HCT116 (cell line): ENCODE data around the gene GEMIN7. TPM values are rescaled to one million over a fixed set of nuclear protein-coding genes. Genes with fewer than 3 reads are reported as not detected.

Experiments
- ATAC-seq: fragments of 200-7000 bp; cut with Tn5 transposase; 2 replicates; pipeline ENCODE4 v1.9.1; 2020; ENCODE audit warnings: mild to moderate bottlenecking, moderate library complexity
- BruUV-seq: library from RNA; stranded (reverse); fragments of 400-500 nt; replicated peaks from 2 replicates; lab custom pipeline; 2021; lab: Mats Ljungman, UMichigan
- CTCF ChIA-PET: fragments of 300-600 bp; sonication (Branson Sonifier 250); formaldehyde crosslinking; loops from one replicate; lab custom pipeline; 2021; ENCODE audit warnings: antibody characterized with exemption; lab: Charles Lee
- POLR2A ChIA-PET: fragments of 300-600, 350-600 bp; sonication (Branson Sonifier 250); formaldehyde crosslinking; loops from one replicate; lab custom pipeline; 2021; ENCODE audit warnings: antibody characterized with exemption; lab: Charles Lee
- RAD21 ChIA-PET, 2 experiments: fragments of 300-600 bp; sonication (Branson Sonifier 250); formaldehyde crosslinking; loops; one replicate each; lab custom pipeline; 2023; ENCODE audit warnings: low total read pairs in 2 of 2; ENCODE audit not compliant: uncharacterized antibody in 2 of 2, unreplicated experiment in 2 of 2, low non-redundant PET in 1 of 2; lab: Charles Lee
- DNase-seq: peaks from one replicate; pipeline ENCODE4 v3.0.0-alpha.2; 2010; ENCODE audit warnings: low read depth, low spot score
- H2AFZ ChIP-seq: fragments of 200-600 bp; shearing (Covaris generic), sonication (generic); 2 replicates; pipeline ENCODE4 v1.6.1; 2017; ENCODE audit warnings: low read depth, mixed run types, mixed read lengths, antibody characterized with exemption, low read length; ENCODE audit not compliant: poor library complexity, severe bottlenecking
- H3K27ac ChIP-seq: 2 replicates; pipeline ENCODE4 v1.5.1; 2012; ENCODE audit warnings: low read depth, low read length
- H3K27me3 ChIP-seq: fragments of 200-600 bp; sonication (generic); 2 replicates; pipeline ENCODE4 v1.6.1; 2016; ENCODE audit warnings: mixed run types, low read length, mixed read lengths; ENCODE audit not compliant: insufficient read depth
- H3K36me3 ChIP-seq, 2 experiments: fragments of 200-500 bp in 1 of 2; fragments of 200-600 bp in 1 of 2; sonication (Bioruptor generic) in 1 of 2; sonication (generic) in 1 of 2; 2 replicates each; pipeline versions ENCODE4 v1.5.1 to v1.6.1; 2014 to 2016; ENCODE audit warnings: low read length in 2 of 2, inconsistent platforms in 1 of 2, mixed read lengths in 1 of 2, mixed run types in 1 of 2; ENCODE audit not compliant: insufficient read depth in 2 of 2, control insufficient read depth in 1 of 2
- H3K4me1 ChIP-seq, 2 experiments: fragments of 200-600 bp in 1 of 2; sonication (generic) in 1 of 2; 2 replicates each; pipeline versions ENCODE4 v1.5.1 to v1.6.1; 2012 to 2017; ENCODE audit warnings: low read length in 2 of 2, inconsistent platforms in 1 of 2, mild to moderate bottlenecking in 1 of 2, mixed read lengths in 1 of 2, mixed run types in 1 of 2, moderate library complexity in 1 of 2; ENCODE audit not compliant: insufficient read depth in 2 of 2, control insufficient read depth in 1 of 2
- H3K4me2 ChIP-seq: fragments of 200-600 bp; sonication (generic); 2 replicates; pipeline ENCODE4 v1.6.1; 2017; ENCODE audit warnings: mixed run types, low read length, mixed read lengths
- H3K4me3 ChIP-seq, 2 experiments: fragments of 200-600 bp in 1 of 2; sonication (generic) in 1 of 2; replicated peaks in 1 of 2; 2 replicates each; pipeline ENCODE4 v1.5.1; 2011 to 2016; ENCODE audit warnings: low read length in 2 of 2, control low read depth in 1 of 2, low read depth in 1 of 2, mild to moderate bottlenecking in 1 of 2, mixed read lengths in 1 of 2, mixed run types in 1 of 2
- H3K79me2 ChIP-seq: fragments of 200-600 bp; sonication (generic); 2 replicates; pipeline ENCODE4 v1.6.1; 2017; ENCODE audit warnings: mild to moderate bottlenecking, mixed run types, low read length, moderate library complexity, mixed read lengths; ENCODE audit not compliant: insufficient read depth
- H3K9ac ChIP-seq: fragments of 200-600 bp; sonication (generic); 2 replicates; pipeline ENCODE4 v1.6.1; 2016; ENCODE audit warnings: low read length, mixed read lengths
- H3K9me2 ChIP-seq: fragments of 200-600 bp; sonication (generic), shearing (Covaris generic); 2 replicates; pipeline ENCODE4 v1.6.1; 2017; ENCODE audit warnings: mixed run types, mild to moderate bottlenecking, moderate library complexity; ENCODE audit not compliant: insufficient read depth
- H3K9me3 ChIP-seq, 2 experiments: fragments of 200-500 bp in 1 of 2; fragments of 200-600 bp in 1 of 2; sonication (Bioruptor generic) in 1 of 2; sonication (generic) in 1 of 2; 2 replicates each; pipeline ENCODE4 v1.6.1; 2014 to 2017; ENCODE audit warnings: low read length in 2 of 2, mixed read lengths in 2 of 2, inconsistent platforms in 1 of 2, low read depth in 1 of 2, mild to moderate bottlenecking in 1 of 2, mixed run types in 1 of 2, moderate library complexity in 1 of 2; ENCODE audit not compliant: control insufficient read depth in 1 of 2, insufficient read depth in 1 of 2
- H4K20me1 ChIP-seq: fragments of 200-600 bp; sonication (generic), shearing (Covaris generic); 2 replicates; pipeline ENCODE4 v1.6.1; 2017; ENCODE audit warnings: mixed run types, mild to moderate bottlenecking, moderate library complexity; ENCODE audit not compliant: insufficient read depth
- CEBPB ChIP-seq: IDR thresholded peaks from 2 replicates; pipeline ENCODE4 v1.6.1; 2012; ENCODE audit warnings: low read depth
- MAX ChIP-seq: IDR thresholded peaks from 2 replicates; pipeline ENCODE4 v1.6.1; 2012
- POLR2AphosphoS5 ChIP-seq: IDR thresholded peaks from 2 replicates; pipeline ENCODE4 v1.6.1; 2011; ENCODE audit warnings: mild to moderate bottlenecking, low read depth, low read length, moderate library complexity
- REST ChIP-seq: IDR thresholded peaks from 2 replicates; pipeline ENCODE4 v1.6.1; 2012; ENCODE audit warnings: low read depth
- ZBTB33 ChIP-seq: IDR thresholded peaks from 2 replicates; pipeline ENCODE4 v1.6.1; 2011; ENCODE audit warnings: mild to moderate bottlenecking, low read length, moderate library complexity; ENCODE audit not compliant: insufficient replicate concordance; ENCODE audit errors: extremely low read depth
- ZFX ChIP-seq: fragments of 450-650 bp; IDR thresholded peaks from 2 replicates; pipeline ENCODE4 v1.6.1; 2017
- intact Hi-C: fragments of 100-400 bp; cut with micrococcal nuclease; formaldehyde crosslinking; loops from 2 replicates; pipeline ENCODE4 v1.10.0; 2022
- total RNA-seq: library from RNA; stranded (reverse); gene quantifications from one replicate; pipeline ENCODE4 v1.2.1, GENCODE V29; 2021; ENCODE audit not compliant: unreplicated experiment

Gene GEMIN7
- total RNA-seq, 1 experiment from 2014 or later: 35.4 TPM

- TF ChIP-seq ZBTB33 (no peak), ZFX (no peak), REST (no peak), POLR2AphosphoS5 (no peak), CEBPB (no peak), MAX (no peak)
- H3K9me3 ChIP-seq: no peaks in the 10 kb centered on the region
- DNase-seq: no peak
- no peaks in the 10 kb centered on the region for H3K36me3 ChIP-seq
- H3K9ac ChIP-seq: no peak overlapping the region
- no peaks in the 10 kb centered on the region for H3K9me2 ChIP-seq
- H3K4me2 ChIP-seq: no peak overlapping the region
- no peak overlapping the region for H2AFZ ChIP-seq
- ATAC-seq: no peak
- BruUV-seq: no TSS peak
- H4K20me1 ChIP-seq: no peaks in the 10 kb centered on the region
- intact Hi-C loops: no loop called here
- H3K27me3 ChIP-seq: no peaks in the 10 kb centered on the region
- RAD21 ChIA-PET: no interaction called here
- CTCF ChIA-PET: no interaction called here
- no peak overlapping the region for H3K4me3 ChIP-seq
- H3K79me2 ChIP-seq: peaks cover 66% of the 10 kb centered on the region
- H3K4me1 ChIP-seq: peaks cover 0 to 4% of the 10 kb centered on the region in 2 experiments; a peak in 3 of 4 replicates
- H3K27ac ChIP-seq: no peak overlapping the region
- POLR2A ChIA-PET: interaction anchor here (0.6 kb wide), 1 partner anchor 40 kb away, joined by 3 read pairs; no protein-coding TSS in a partner anchor
Observed at GRCh38 chr19:45123440-45123850, 44.4 kb downstream of the GEMIN7 start.
